Activated CD4-positive, CD25-positive, alpha-beta regulatory T cell (primary cell): ENCODE measurements around the gene DUSP18.
"Not testable (repeated sequence)": the region's sequence is repeated elsewhere in the genome, so short reads cannot be mapped to it uniquely, and the experiment has no call there.

Experiments
- DNase-seq, 4 experiments: peaks; one replicate each; lab custom pipeline; 2025; lab: John Stamatoyannopoulos, UW

Gene DUSP18

DNA sequence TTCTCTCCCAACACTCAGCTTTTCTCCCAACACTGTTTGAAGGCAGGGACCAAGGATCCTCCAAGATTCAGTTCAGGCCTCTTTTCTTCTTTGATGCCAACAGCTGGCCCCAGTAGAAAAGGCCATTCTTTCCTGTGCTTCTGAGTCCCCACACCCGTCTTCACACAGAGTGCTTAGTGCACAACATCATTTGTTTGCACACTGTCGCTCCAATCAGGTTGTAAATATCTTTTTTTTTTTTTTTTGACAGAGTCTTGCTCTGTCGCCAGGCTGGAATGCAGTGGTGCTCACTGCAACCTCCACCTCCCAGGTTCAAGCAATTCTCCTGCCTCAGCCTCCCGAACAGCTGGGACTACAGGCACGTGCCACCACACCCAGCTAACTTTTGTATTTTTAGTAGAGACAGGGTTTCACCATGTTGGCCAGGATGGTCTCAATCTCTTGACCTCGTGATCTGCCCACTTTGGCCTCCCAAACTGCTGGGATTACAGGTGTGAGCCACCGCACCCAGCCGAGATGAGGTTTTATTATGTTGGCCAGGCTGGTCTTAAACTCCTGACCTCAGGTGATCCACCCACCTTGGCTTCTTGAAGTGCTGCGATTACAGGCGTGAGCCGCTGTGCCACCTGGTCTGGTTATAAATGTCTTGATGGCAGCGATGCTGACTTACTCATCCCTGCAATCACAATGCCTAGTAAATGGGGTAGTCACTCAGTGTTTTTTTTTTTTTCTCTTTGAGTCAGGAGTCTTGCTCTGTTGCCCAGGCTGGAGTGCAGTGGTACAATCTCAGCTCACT lies 12.4 kb upstream of the DUSP18 start:
- DNase-seq = not testable (repeated sequence)

DNA sequence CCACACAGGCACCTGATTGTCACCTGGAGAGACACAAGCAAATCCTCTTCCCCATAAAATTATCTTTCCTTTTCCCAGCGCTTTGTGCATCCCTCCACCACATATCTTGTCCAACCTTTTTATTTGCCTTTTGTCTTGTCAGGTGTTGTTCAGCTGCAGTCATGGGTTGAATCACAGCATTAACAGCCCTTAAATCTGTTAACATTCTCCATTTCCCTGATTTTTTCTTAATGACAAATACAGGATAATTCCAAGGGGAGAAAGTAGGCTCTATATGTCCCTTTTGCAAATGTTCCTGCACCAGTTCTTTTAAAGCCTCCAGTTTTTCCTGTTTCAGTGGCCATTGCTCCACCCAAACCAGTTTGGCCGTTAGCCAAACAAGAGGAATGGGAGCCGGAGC lies 8.9 kb upstream of the DUSP18 start:
- DNase-seq = not testable (repeated sequence)

DNA sequence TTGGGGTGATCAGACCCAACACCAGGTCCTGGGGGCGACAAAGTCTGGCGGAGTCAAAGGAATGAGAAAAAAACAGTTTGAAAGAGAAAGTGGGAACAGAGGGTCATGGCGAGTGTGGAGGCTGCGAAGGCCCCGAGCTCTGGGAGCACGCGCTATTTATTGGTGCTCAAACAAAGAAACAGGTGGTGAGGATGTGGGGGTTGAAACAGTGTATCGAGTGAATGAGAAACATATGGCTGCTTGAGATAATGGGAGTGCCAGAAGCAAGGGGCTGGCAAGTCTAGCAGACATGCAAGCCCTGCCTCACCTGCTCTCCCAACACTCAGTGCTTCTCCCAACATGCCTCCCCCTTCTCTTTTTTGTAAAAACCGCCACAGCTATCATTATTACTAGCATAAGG lies 7.8 kb upstream of the DUSP18 start:
- no peak for DNase-seq

GRCh38 chr22:30674482-30674881 lies 6.8 kb upstream of the DUSP18 start:
- no peak for DNase-seq

DNA sequence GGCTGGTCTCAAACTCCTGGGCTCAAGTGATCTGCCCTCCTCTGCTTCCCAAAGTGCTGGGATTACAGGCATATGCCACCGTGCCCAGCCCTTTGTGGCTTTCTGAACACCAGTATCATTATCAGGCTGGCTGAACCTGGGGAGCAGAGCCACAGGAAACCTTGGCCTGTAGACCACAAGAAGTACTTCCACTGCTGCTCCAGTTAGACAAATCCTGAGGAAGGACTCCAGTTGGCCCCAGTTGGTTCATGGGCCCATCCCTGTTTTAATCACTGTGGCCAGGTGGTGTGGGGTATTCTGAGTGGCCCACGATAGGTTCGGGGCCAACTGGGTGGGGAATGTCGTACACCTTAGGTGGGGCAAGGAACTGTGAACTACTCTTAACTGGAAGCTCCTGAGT lies 5.5 kb upstream of the DUSP18 start:
- no peak for DNase-seq

- DNase-seq = no peak
Measured at GRCh38 chr22:30671071-30671470, 3.4 kb upstream of the DUSP18 start.

GRCh38 chr22:30668386-30668710 lies 673 bp upstream of the DUSP18 start:
- no peak for DNase-seq

GRCh38 chr22:30667107-30667493 lies 575 bp downstream of the DUSP18 start:
- DNase-seq = no peak

- DNase-seq = no peak
Measured at GRCh38 chr22:30665786-30666185, 1.9 kb downstream of the DUSP18 start.

DNA sequence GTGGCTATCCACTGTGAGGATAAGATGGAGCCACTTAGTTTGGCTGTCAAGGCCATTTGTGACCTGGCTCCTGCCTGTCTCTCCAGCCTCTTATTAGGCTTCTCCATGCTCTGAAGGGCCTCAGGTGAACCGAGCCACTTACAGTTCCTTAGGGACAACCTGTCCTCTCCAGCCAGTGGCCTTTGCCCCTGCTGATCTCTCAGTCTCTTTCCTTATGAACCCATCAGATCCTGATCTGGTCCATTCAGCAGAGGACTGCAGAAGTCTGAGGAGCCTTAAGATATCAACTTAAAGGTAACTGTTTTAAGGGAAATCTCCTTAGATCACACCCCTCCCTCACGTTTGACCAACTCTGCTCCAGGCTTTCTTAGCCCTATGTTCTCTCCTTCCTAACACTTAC lies 2.4 kb downstream of the DUSP18 start:
- no peak for DNase-seq

DNA sequence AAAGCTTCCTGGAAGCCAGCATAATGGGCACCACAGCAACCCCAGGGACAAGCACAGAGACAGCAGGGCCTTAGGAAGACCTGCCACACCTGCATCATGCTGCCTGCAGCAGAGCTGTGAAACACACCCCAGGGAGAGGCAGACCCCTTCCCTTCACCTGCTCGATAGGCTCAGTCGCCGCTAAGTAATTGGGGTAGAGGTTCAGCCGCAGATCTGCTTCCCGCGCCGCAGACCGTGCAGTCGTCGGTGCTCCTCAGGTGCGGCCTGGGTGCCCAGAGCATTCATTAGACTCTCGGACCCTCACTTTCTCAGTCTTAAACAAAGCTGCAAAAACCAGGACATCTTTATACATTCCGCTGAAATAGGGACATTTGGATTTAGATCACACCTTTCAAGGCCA lies 2.9 kb downstream of the DUSP18 start:
- DNase-seq = no peak

DNA sequence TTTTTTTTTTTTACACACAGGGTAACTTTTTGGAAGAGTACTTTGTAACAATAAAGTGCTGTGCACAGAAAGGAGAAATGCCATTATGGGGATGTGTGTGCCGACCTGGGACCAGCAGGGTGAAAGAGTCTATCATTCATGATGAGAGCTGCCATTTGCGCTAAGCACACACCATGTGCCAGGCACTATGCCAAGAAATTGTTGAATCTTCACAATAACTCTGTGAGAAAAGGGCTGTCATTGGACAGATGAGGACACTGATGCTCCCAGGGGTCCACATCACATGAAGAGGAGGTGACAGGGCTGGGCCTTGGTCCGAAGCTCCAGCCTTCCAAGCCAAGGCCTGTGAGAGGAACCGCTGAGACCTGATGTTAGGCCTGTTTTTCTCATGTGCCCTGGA lies 5.6 kb downstream of the DUSP18 start:
- no peak for DNase-seq

DNA sequence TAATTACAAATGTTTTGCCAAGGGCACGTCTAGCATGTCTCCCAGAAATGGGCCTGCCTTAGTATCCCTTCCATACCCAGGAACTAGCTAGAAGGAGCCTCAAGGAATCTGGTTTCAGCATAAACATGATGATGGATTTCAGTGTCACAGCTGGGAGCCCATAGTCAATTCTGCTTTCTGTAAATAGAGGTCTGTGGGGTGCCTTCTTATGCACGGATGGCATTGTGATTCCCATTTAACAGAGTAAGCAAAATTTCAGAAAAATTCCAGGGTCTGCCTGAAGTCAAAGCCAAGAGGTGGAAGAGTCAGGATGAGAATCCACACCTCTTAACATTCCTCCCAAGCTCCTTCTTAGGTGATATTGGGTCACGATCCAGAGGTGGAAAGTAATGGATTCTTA lies 12.1 kb downstream of the DUSP18 start:
- DNase-seq = no peak

DNA sequence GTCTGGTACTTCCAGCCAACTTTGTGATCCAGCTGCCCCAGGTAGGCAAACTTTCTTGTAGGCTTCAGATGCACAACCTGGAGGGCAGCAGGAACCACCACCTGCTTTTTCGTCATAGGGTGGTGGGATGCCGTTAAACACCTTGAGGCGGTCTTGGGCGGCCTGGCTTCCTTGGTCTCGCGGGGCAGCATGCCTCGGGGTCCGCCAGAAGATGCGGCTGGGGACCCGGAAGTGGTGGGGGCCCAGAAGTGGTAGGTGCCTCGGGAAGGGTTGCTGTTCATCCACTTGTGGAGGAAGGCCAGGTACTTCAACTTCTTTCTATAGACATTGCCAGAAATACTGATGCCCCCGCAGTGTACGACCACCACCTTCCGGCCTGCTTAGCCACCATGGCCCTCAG lies 13.3 kb downstream of the DUSP18 start:
- no peak for DNase-seq

DNA sequence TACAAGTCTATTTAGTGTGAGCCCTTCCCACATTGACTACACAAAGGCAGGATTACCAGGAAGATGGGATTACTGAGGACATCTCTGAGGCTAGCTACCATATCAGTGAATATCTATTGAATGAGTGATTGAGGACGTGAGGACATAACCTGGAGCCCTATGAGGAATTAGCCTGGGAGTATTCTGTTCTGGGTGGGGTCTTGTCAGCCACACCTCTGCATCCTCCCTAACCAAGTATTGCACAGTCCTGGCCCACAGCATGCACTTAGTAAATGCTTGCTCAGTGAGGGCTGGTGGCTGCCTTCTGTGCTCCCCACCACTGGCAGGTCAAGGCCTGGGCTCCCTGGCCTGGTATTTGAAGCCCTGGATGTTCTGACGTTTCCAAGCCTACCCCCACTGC lies 14.8 kb downstream of the DUSP18 start:
- DNase-seq = no peak

DNA sequence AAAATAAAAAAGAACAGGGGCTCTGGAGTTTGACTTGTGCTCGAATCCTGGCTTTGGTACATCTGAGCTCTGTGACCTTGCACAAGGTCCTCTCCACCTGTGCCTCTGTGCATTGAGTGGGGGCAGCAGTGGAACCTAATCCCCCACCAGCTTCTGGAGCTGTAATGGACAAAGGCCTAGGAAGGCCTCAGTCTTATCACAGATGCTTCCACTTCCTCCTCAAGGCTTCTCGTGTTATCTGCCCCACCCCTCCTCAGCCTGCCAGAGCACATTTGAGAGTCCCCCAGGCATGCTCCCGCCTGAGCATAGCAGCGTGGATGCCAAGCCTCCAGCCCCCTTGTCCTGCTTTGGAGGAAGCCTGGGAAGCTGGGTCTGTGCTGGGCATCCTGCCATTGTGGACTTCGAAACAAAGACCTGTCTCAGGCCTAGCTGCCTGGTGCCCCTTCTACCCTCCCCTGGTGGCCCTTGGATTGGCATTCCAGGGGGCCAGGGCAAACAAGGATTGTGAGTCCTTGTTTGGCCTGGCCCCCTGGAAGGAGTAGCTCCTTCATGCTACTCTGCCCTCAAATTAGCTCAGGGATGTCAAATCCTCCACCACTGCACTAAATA lies 17.1 kb downstream of the DUSP18 start:
- DNase-seq = no peak

DNA sequence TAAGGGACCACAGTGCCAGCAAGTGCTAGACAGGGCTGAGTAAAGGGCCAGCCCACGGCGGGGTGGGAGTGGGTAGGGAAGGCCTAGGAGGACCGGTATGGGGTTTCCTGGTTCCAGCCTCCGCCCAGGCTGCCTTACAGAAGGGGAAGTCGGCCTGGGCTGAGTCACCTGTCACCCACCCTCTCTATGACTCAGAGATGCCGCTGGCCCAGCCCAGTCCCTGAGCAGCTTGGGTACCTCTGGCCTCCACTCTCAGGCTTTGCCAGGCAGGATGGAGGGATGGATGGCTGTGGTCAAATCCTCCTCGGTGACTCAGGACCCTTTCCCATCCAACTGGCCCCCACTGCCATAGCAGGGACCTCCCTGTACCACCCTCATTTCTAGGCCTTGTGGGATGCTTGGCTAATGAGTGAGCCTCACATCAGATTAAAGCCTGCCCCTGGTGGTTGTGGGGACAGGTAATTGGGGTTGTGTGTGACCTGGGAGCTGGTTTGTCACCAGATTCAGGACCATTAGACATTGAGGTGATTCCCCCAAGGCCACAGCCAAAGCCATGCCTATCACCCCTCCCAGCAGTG lies 18.2 kb downstream of the DUSP18 start:
- peak; percentile 40 to 64 (median 55) for DNase-seq

GRCh38 chr22:30648825-30649224 lies 18.9 kb downstream of the DUSP18 start:
- no peak for DNase-seq

DNA sequence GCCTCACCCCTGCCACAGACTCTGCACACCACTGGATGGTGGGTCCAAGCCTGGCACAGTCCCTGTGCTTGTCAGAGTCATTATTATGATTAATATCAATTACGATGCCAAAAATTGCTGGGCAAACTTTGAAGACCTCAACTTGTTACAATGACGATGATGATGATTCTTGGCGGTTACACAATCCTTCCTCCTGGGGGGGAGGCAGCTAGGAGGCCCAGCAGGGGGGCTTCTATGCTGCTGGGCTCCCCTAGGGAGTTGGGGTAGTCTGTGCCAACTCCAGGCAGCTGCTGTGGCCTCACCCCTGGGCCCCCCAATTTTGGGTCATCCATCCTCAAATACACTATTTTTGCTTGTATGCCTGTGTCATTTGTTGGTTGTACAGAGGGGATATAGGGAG lies 20.1 kb downstream of the DUSP18 start:
- no peak for DNase-seq

- DNase-seq = no peak
Measured at GRCh38 chr22:30646518-30647160, 21.0 kb downstream of the DUSP18 start.

DNA sequence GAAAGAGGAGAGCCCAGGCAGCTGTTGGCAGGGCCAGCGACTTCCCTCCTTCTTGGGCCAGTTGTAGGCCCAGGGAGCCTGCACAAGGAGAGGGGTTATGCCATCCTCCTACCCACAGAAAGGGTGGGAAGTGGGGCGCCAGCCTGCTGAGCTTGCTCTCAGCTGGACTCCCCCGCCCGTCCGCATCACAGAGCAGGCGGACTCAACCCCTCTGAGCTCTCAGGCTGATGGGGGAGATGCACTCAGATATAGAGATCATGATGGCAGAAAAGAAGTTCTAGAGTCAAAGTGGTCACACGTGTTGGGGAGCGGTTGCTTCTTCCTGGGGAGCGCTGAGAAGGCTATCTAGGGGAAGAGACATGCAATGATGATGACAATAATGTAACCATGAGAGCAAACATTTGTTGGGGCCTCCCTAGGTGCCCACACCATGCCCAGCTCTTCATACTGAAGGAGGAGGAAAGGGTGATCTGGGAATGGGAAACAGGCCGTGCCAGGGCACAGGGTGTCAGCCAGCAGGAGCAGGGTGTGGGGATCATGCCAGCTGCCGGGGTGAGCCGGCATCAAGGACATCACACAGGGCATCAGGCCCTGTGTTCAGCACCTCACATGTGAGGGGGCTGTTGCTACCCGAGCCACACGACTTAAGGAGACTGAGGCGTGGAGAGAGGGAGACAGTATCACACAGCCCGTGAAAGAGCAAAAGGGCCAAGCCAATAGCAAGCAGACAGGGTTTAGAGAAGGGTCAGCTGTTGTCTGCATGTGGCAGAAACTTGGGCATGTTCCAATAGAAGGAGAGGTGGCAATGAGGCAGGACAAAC lies 24.4 kb downstream of the DUSP18 start:
- no peak for DNase-seq

- no peak for DNase-seq
Measured at GRCh38 chr22:30640839-30641430, 26.7 kb downstream of the DUSP18 start.
